GM19099 (cell line): ENCODE results near the gene LRFN4.

Experiments used
- POLR2A ChIP-seq: IDR thresholded peaks from 3 replicates; pipeline ENCODE4 v1.6.1; 2011; ENCODE audit warnings: low read depth; ENCODE audit not compliant: insufficient read length; ENCODE audit errors: extremely low read depth

Gene LRFN4

DNA sequence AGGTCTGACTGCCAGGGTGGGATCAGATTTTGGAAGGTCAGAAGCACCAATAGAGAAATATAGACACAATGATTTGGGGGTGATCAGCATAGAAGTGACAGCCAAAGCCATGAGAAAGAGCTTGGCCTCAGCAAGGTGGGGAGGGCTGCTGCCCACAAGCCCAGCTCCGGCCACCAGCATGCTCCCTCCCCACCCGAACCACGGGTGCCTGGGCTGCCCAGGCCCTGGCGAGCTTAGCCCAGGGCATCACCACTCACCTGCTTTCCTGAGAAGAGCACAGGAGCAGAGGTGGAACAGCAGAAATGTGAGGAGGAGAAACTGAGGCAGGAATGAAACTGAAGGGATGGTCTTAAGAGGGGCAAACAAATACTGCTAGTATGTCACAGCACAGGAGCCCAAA lies 48.8 kb downstream of the LRFN4 start:
- no peak for TF ChIP-seq POLR2A

DNA sequence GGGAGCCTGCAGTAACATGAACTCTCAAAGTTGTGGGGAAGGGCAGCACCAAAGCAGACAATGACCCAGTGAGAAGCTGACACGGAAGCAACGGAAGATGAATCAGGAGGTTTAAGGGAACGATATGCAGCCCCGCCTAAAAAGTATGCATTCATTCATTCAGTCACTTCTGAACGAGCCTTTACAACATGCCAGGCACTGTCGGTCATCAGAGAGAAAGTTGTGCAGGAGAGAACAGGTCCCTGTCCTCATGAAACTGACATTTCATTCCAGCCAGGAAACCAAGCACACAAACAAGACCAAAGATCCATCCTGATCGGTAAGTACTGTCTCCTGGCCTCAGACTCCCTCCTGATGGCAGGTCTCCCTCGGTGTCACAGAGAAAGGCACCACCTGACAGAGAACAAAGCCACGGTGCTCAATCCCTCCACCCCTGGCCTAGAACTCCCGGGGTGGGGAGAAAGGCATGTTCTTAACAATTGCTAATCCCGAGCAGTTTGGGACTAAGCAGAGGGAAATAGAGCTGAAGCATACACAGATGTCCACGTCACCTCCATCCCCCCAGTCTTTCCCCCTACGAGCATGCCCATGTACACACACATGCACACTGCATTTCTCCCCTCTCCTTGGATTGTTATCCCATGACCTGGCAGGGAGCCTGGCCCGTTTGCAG lies 49.3 kb downstream of the LRFN4 start:
- TF ChIP-seq POLR2A: no peak

DNA sequence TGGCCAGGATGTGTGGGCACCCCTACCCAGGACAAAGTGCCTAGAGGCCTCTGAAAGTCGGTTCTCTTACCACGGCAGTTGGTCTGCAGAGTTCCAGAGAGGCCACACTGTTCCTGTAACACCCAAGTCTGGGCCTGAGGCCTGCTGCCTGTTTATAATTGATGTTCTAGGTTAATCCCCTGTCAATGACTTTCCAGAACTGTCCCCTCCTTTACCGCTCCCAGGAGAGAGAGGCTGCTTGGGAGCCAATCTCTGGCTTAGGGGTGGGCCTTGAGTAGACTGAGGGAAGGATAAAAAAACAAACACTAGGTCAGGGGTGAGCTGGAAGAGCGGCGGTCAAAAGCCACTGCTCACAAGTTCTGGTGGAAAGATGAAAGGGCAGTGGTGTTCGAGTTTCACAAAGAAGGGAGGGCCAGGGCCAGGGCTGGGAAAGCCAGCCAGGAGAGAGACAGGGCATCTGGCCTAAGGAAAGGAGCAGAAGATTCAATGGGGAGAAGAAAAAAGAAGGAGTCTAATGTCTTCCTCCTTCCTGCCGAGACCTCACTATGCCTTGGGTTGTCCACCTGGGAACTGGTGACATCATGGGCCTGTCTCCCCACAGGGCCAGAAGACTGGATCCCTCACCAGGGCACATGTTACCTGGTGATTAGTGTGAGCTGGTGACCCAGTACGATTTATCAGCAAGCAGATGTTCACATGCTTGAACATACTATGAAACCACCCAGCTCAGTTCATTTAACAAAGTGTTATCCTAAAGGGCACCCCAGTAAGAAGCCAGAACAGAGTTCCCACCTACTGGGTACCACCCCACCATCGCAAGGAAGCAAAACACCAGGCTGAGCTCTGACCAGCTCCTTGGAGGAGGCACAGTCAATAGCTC lies 51.1 kb downstream of the LRFN4 start:
- no peak for TF ChIP-seq POLR2A

DNA sequence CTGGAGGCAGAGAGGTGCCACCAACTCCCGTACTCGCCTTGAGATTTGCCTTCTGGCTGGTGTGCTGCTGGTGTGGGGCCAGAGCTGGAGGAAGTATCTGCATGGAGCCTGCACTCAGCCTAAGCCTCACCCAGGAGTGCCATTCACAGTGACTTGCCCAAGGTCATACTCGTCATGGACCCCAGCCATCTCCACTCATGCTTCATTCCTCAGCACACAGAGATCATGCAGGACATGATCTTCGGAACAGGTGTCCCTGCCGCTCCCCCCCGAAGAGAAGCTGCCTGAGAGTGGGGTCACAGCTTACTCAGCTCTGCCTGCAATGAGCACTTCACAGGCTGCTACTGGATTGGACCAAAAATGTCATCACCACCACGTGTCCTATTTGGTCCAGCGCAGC lies 52.3 kb downstream of the LRFN4 start:
- TF ChIP-seq POLR2A: no peak

DNA sequence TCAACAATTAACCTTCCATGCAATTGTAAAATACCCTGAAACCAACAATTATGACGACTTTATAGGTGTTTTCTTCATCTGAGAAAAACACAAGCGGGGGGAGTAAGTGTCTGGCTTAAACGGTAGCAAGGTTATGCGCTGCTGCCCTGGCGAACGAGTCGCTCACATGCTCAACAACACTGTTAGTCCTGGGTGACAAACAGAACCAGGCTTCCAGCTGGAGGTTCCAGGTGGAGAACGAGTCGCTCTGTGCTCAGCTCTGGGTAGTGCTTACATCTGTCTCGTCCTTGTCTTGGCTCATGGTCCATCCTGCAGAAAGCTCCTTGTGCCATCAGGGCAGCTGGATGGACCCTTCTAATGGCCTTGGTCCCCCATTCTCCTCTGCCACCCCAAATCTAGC lies 53.2 kb downstream of the LRFN4 start:
- no peak for TF ChIP-seq POLR2A
